Endodermal cell (in vitro differentiated cells): ENCODE measurements around the gene SYNE2. TPM values are rescaled to one million over a fixed set of nuclear protein-coding genes. Genes with fewer than 3 reads are reported as not detected.

ENCODE experiments used
- DNase-seq: peaks from one replicate; pipeline ENCODE4 v3.0.0-alpha.2; 2017
- H3K27ac ChIP-seq: 2 replicates; pipeline ENCODE4 v1.5.1; 2013; ENCODE audit warnings: mild to moderate bottlenecking, low read depth, low read length, moderate library complexity
- H3K27me3 ChIP-seq: 2 replicates; pipeline ENCODE4 v1.6.1; 2013; ENCODE audit warnings: mild to moderate bottlenecking, low read length, moderate library complexity; ENCODE audit not compliant: insufficient read depth, control insufficient read depth, poor library complexity, severe bottlenecking
- H3K36me3 ChIP-seq: 2 replicates; pipeline ENCODE4 v1.7.0; 2013; ENCODE audit warnings: mild to moderate bottlenecking, low read length, moderate library complexity; ENCODE audit not compliant: control insufficient read depth, insufficient read depth
- H3K4me1 ChIP-seq: one replicate; pipeline ENCODE4 v1.7.0; 2013; ENCODE audit warnings: low read length; ENCODE audit not compliant: control insufficient read depth, insufficient read depth
- H3K4me3 ChIP-seq: 2 replicates; pipeline ENCODE4 v1.5.1; 2013; ENCODE audit warnings: mild to moderate bottlenecking, low read length, moderate library complexity
- H3K9ac ChIP-seq: 2 replicates; pipeline ENCODE4 v1.6.1; 2013; ENCODE audit warnings: mild to moderate bottlenecking, low read length, moderate library complexity; ENCODE audit not compliant: poor library complexity, severe bottlenecking; ENCODE audit errors: extremely low read depth
- H3K9me3 ChIP-seq: 2 replicates; pipeline ENCODE4 v1.6.1; 2013; ENCODE audit warnings: mild to moderate bottlenecking, low read length, moderate library complexity; ENCODE audit not compliant: control insufficient read depth
- H3K27ac Mint-ChIP-seq: 2 replicates; pipeline ENCODE4 v1.8.0; 2020; ENCODE audit warnings: mixed read lengths
- H3K27me3 Mint-ChIP-seq: 2 replicates; pipeline ENCODE4 v1.8.0; 2021; ENCODE audit warnings: mild to moderate bottlenecking, mixed read lengths; ENCODE audit not compliant: insufficient read depth
- H3K36me3 Mint-ChIP-seq: 2 replicates; pipeline ENCODE4 v1.8.0; 2020; ENCODE audit warnings: low read depth, mixed read lengths
- H3K4me1 Mint-ChIP-seq: 2 replicates; pipeline ENCODE4 v1.8.0; 2020; ENCODE audit warnings: mixed read lengths
- H3K4me3 Mint-ChIP-seq: 2 replicates; pipeline ENCODE4 v1.8.0; 2020; ENCODE audit warnings: mild to moderate bottlenecking, moderate library complexity, mixed read lengths
- H3K9me3 Mint-ChIP-seq: 2 replicates; pipeline ENCODE4 v1.8.0; 2020; ENCODE audit warnings: mild to moderate bottlenecking, mixed read lengths
- CTCF ChIP-seq: fragments of 200-600 bp; sonication (generic); conservative IDR thresholded peaks from 2 replicates; pipeline ENCODE4 v1.5.0; 2021; ENCODE audit warnings: antibody characterized with exemption, mild to moderate bottlenecking
- WGBS, 2 experiments: methylation state at CpG; one replicate each; pipeline versions ENCODE4 v1.1.5 to v1.1.7; 2013; ENCODE audit warnings: missing lambda C conversion rate in 2 of 2, mixed read lengths in 1 of 2; ENCODE audit not compliant: insufficient coverage in 1 of 2, insufficient read length in 1 of 2; 5-methylcytosine and 5-hydroxymethylcytosine counted together
- total RNA-seq, 2 donors: library from RNA; stranded (reverse); fragmentation: NEBNext Ultra II Directional in 1 of 2; extraction: Animal tissue kit (Norgen Biotek cat#: 25700) in 1 of 2; gene quantifications; 2 replicates in 1 of 2; 3 replicates in 1 of 2; pipeline ENCODE4 v1.2.1, GENCODE V29; 2021

The SYNE2 gene
- total RNA-seq, 2 donors from 2014 or later, result 65.8 to 70.0 TPM

GRCh38 chr14:64193821-64194220, 341.0 kb downstream of the SYNE2 start:
- Mint-ChIP-seq H3K4me3 (no peak overlapping the region), H3K4me1 (peaks cover 37% of the 10 kb centered on the region)

GRCh38 chr14:64194404-64194803, 341.6 kb downstream of the SYNE2 start:
- H3K4me1 Mint-ChIP-seq, result peaks cover 37% of the 10 kb centered on the region

More at GRCh38 chr14:64193821-64194220, 341.0 kb downstream of the SYNE2 start:
- H3K9ac ChIP-seq, result no peak overlapping the region
- no peaks in the 10 kb centered on the region for H3K4me1 ChIP-seq
- peaks cover 27% of the 10 kb centered on the region for H3K36me3 ChIP-seq
- TF ChIP-seq CTCF, result no peak
- H3K36me3 Mint-ChIP-seq, result peaks cover 45% of the 10 kb centered on the region
- no peak overlapping the region for H3K27ac ChIP-seq
- H3K27me3 ChIP-seq, result no peaks in the 10 kb centered on the region
- peak overlapping the region; percentile 76 for H3K27ac Mint-ChIP-seq
- H3K4me3 ChIP-seq, result no peak overlapping the region
- no peaks in the 10 kb centered on the region for H3K9me3 Mint-ChIP-seq
- H3K9me3 ChIP-seq, result no peaks in the 10 kb centered on the region
- DNase-seq, result no peak
- H3K27me3 Mint-ChIP-seq, result no peaks in the 10 kb centered on the region
- WGBS, 2 experiments, result 88% methylated on average over 2 of the region's 2 CpGs; no CpG with 5 or more reads in 1 of the 2 experiments

GRCh38 chr14:64195199-64195598, 342.4 kb downstream of the SYNE2 start:
- no peak overlapping the region for H3K4me3 ChIP-seq
- H3K4me1 ChIP-seq, result no peaks in the 10 kb centered on the region
- Mint-ChIP-seq H3K27me3 (no peaks in the 10 kb centered on the region), H3K27ac (no peak overlapping the region), H3K4me1 (peaks cover 40% of the 10 kb centered on the region), H3K4me3 (no peak overlapping the region), H3K9me3 (no peaks in the 10 kb centered on the region), H3K36me3 (peaks cover 33% of the 10 kb centered on the region)
- H3K27me3 ChIP-seq, result no peaks in the 10 kb centered on the region
- TF ChIP-seq CTCF, result no peak
- no peak overlapping the region for H3K27ac ChIP-seq
- H3K36me3 ChIP-seq, result peaks cover 14% of the 10 kb centered on the region
- no peak overlapping the region for H3K9ac ChIP-seq
- DNase-seq, result no peak
- 88 to 90% methylated on average over 2 of the region's 2 CpGs for WGBS, 2 experiments
- no peaks in the 10 kb centered on the region for H3K9me3 ChIP-seq

More at GRCh38 chr14:64194404-64194803, 341.6 kb downstream of the SYNE2 start:
- no peaks in the 10 kb centered on the region for H3K4me1 ChIP-seq
- no peaks in the 10 kb centered on the region for H3K9me3 ChIP-seq
- Mint-ChIP-seq H3K4me3 (no peak overlapping the region), H3K27ac (peak overlapping the region; percentile 30), H3K9me3 (no peaks in the 10 kb centered on the region), H3K36me3 (peaks cover 41% of the 10 kb centered on the region), H3K27me3 (no peaks in the 10 kb centered on the region)
- H3K36me3 ChIP-seq, result peaks cover 21% of the 10 kb centered on the region
- no peak for TF ChIP-seq CTCF
- no peak overlapping the region for H3K4me3 ChIP-seq
- no peak for DNase-seq
- H3K9ac ChIP-seq, result no peak overlapping the region
- H3K27ac ChIP-seq, result no peak overlapping the region
- no peaks in the 10 kb centered on the region for H3K27me3 ChIP-seq
- WGBS, 2 experiments, result 79 to 83% methylated on average over 2 of the region's 3 CpGs
